ENCODE data around the gene CCDC134. TPM values are rescaled to one million over a fixed set of nuclear protein-coding genes. Genes with fewer than 3 reads are reported as not detected.

The CCDC134 gene
- 4.2 TPM for polyA plus RNA-seq (2013, experiment 1 of 2)
- 3.7 TPM for polyA plus RNA-seq (2013, experiment 2 of 2)

- Histone ChIP-seq H3K27me3 (ENCODE audit: control insufficient read depth in 1 of 2, insufficient read depth in 1 of 2, low read length in 2 of 2) (no peaks in the 10 kb centered on the region), H3K9ac (ENCODE audit: low read length) (peak within 1 kb of the TSS; percentile 93), H3K4me1 (ENCODE audit: control insufficient read depth, insufficient read depth, low read depth, low read length) (peaks cover 7% of the 10 kb centered on the region), H3K9me3 (ENCODE audit: control insufficient read depth, low read length) (no peaks in the 10 kb centered on the region), H2BK15ac (ENCODE audit: low read depth, poor library complexity, severe bottlenecking) (peak within 1 kb of the TSS; percentile 75), H3K4me3 (ENCODE audit: insufficient read depth in 1 of 2, low read depth in 1 of 2, low read length in 2 of 2) (peak within 1 kb of the TSS; percentile 78 to 96), H3K4ac (ENCODE audit: low read depth in 1 of 2, low read length in 2 of 2) (peak within 1 kb of the TSS; percentile 68 to 86), H3K4me2 (ENCODE audit: low read length, poor library complexity, severe bottlenecking) (peak within 1 kb of the TSS; percentile 55), H3K23ac (ENCODE audit: low read length in 2 of 2) (no peak within 1 kb of the TSS), H4K91ac (ENCODE audit: low read length) (peak within 1 kb of the TSS; percentile 89), H2AK5ac (ENCODE audit: low read length, severe bottlenecking) (peak within 1 kb of the TSS; percentile 28), H2BK5ac (ENCODE audit: low read depth, low read length, poor library complexity, severe bottlenecking) (no peak within 1 kb of the TSS), H3K27ac (ENCODE audit: low read length, poor library complexity, severe bottlenecking) (peak within 1 kb of the TSS; percentile 73), H2AFZ (ENCODE audit: low read depth, low read length) (peak within 1 kb of the TSS; percentile 68), H2BK12ac (ENCODE audit: low read length in 2 of 2) (peak within 1 kb of the TSS; percentile 2 to 60), H3K36me3 (ENCODE audit: control insufficient read depth in 1 of 2, insufficient read depth in 2 of 2, low read depth in 1 of 2, low read length in 2 of 2) (no peaks in the 10 kb centered on the region), H4K8ac (ENCODE audit: low read length) (peak within 1 kb of the TSS; percentile 99), H3K18ac (ENCODE audit: low read depth in 1 of 2, low read length in 2 of 2) (peak within 1 kb of the TSS; percentile 63 to 89), H2BK120ac (ENCODE audit: low read depth, low read length) (peak within 1 kb of the TSS; percentile 12), H3K79me1 (replicated peaks; ENCODE audit: low read length, poor library complexity, severe bottlenecking) (peaks cover 11% of the 10 kb centered on the region), H3K14ac (ENCODE audit: low read length in 2 of 2) (no peak within 1 kb of the TSS)
- peak; percentile 82 for DNase-seq
- WGBS: 1% methylated on average over 52 of the region's 52 CpGs
These were observed at the start of gene CCDC134 for GRCh38 chr22:41800348-41801146. CCDC134 (plus strand) TSS chr22:41800679; CDS start chr22:41808891, 8,212 bp downstream.

DNA sequence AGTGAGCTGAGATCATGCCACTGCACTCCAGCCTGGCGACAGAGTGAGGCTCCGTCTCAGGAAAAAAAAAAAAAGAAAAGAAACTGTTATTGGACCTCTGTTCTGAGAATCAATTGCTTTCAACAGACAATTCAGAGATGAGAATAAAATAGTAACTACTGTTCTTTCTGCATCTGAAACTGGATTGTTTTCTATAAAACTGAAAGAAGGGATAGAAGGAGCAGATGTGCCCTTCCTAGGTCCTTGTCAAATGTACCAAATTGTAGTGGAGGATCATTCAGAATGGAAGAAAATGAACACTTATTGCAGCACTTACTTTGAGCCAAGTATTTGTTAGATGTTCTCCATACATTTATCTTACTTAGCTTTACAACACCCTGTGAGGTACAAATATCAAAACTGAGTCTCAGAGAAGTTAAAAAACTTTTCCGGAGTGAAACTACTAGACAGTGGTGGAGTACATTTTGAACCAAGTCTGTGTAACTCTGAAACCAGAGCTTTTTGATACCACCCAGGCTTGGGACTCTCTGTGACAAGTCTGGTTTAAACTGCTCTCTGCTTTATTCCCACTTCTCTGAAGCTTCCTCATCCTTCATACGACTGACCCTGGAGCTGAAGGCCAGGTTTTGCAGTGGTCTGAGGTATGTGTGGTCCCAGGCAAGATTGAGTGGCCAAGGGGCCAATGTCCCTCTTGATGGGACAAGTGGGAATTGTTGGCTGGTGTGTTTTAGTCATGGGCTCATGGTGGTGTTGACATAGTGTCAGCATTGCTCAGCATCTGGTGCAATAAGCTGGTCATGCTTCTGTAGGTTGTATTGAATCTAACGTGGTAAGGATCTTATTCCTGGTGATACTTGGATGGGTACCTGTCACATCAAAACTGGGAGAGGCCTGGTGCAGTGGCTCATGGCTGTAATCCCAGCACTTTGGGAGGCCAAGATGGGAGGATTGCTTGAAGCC lies 48.2 kb upstream of the CCDC134 start:
- DNase-seq: no peak
- H3K18ac ChIP-seq (ENCODE audit: low read depth in 1 of 2, low read length in 2 of 2): no peak overlapping the region
- H3K9me3 ChIP-seq (ENCODE audit: control insufficient read depth, low read length): no peaks in the 10 kb centered on the region
- H2AFZ ChIP-seq (ENCODE audit: low read depth, low read length): no peak overlapping the region
- no peaks in the 10 kb centered on the region for H3K4me1 ChIP-seq (ENCODE audit: control insufficient read depth, insufficient read depth, low read depth, low read length)
- H2BK12ac ChIP-seq (ENCODE audit: low read length in 2 of 2): no peak overlapping the region
- no peak overlapping the region for H2BK120ac ChIP-seq (ENCODE audit: low read depth, low read length)
- no peak overlapping the region for H2BK15ac ChIP-seq (ENCODE audit: low read depth, poor library complexity, severe bottlenecking)
- H3K27me3 ChIP-seq (ENCODE audit: control insufficient read depth in 1 of 2, insufficient read depth in 1 of 2, low read length in 2 of 2): peaks cover 9 to 12% of the 10 kb centered on the region in 2 experiments
- no peaks in the 10 kb centered on the region for H3K36me3 ChIP-seq (ENCODE audit: control insufficient read depth in 1 of 2, insufficient read depth in 2 of 2, low read depth in 1 of 2, low read length in 2 of 2)
- no peaks in the 10 kb centered on the region for H3K79me1 ChIP-seq (replicated peaks; ENCODE audit: low read length, poor library complexity, severe bottlenecking)
- no peak overlapping the region for H3K23ac ChIP-seq (ENCODE audit: low read length in 2 of 2)
- H3K4me3 ChIP-seq (ENCODE audit: insufficient read depth in 1 of 2, low read depth in 1 of 2, low read length in 2 of 2): no peak overlapping the region
- no peak overlapping the region for H3K14ac ChIP-seq (ENCODE audit: low read length in 2 of 2)
- no peak overlapping the region for H3K4ac ChIP-seq (ENCODE audit: low read depth in 1 of 2, low read length in 2 of 2)
- no peak overlapping the region for H3K4me2 ChIP-seq (ENCODE audit: low read length, poor library complexity, severe bottlenecking)
- H2AK5ac ChIP-seq (ENCODE audit: low read length, severe bottlenecking): no peak overlapping the region
- H4K91ac ChIP-seq (ENCODE audit: low read length): no peak overlapping the region
- no peak overlapping the region for H2BK5ac ChIP-seq (ENCODE audit: low read depth, low read length, poor library complexity, severe bottlenecking)
- H4K8ac ChIP-seq (ENCODE audit: low read length): no peak overlapping the region
- no peak overlapping the region for H3K27ac ChIP-seq (ENCODE audit: low read length, poor library complexity, severe bottlenecking)
- H3K9ac ChIP-seq (ENCODE audit: low read length): no peak overlapping the region
- WGBS: 92% methylated on average over 3 of the region's 5 CpGs

DNA sequence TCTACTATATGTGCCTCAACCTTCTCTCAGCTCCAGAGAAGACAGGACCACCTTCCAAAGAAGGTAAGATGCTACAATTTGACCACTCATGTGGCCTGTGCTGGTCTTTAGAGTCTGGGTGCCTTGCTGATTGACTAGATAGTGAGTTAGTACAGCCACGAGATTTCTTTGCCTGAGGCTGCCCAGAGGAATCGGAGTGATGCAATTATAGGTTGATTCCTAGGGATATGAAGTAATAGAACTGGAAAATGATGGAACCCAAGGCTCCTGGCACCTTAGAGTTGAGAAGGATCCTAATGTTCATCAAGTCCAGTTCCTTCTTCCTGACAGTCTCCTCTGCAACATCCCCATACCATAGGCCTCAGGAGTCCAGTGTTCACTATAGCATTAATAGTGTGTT lies 46.5 kb upstream of the CCDC134 start:
- H3K4ac ChIP-seq (ENCODE audit: low read depth in 1 of 2, low read length in 2 of 2): no peak overlapping the region
- H3K4me1 ChIP-seq (ENCODE audit: control insufficient read depth, insufficient read depth, low read depth, low read length): no peaks in the 10 kb centered on the region
- H3K36me3 ChIP-seq (ENCODE audit: control insufficient read depth in 1 of 2, insufficient read depth in 2 of 2, low read depth in 1 of 2, low read length in 2 of 2): no peaks in the 10 kb centered on the region
- no peak overlapping the region for H3K23ac ChIP-seq (ENCODE audit: low read length in 2 of 2)
- no peak for DNase-seq
- H2BK12ac ChIP-seq (ENCODE audit: low read length in 2 of 2): no peak overlapping the region
- no peak overlapping the region for H3K4me3 ChIP-seq (ENCODE audit: insufficient read depth in 1 of 2, low read depth in 1 of 2, low read length in 2 of 2)
- WGBS: 50% methylated on average over 2 of the region's 2 CpGs
- no peak overlapping the region for H2BK15ac ChIP-seq (ENCODE audit: low read depth, poor library complexity, severe bottlenecking)
- H2AFZ ChIP-seq (ENCODE audit: low read depth, low read length): no peak overlapping the region
- H3K4me2 ChIP-seq (ENCODE audit: low read length, poor library complexity, severe bottlenecking): no peak overlapping the region
- no peak overlapping the region for H3K27ac ChIP-seq (ENCODE audit: low read length, poor library complexity, severe bottlenecking)
- H3K27me3 ChIP-seq (ENCODE audit: control insufficient read depth in 1 of 2, insufficient read depth in 1 of 2, low read length in 2 of 2): peaks cover 9 to 12% of the 10 kb centered on the region in 2 experiments
- H3K14ac ChIP-seq (ENCODE audit: low read length in 2 of 2): no peak overlapping the region
- no peaks in the 10 kb centered on the region for H3K9me3 ChIP-seq (ENCODE audit: control insufficient read depth, low read length)
- H3K9ac ChIP-seq (ENCODE audit: low read length): no peak overlapping the region
- H3K18ac ChIP-seq (ENCODE audit: low read depth in 1 of 2, low read length in 2 of 2): no peak overlapping the region
- H2BK5ac ChIP-seq (ENCODE audit: low read depth, low read length, poor library complexity, severe bottlenecking): no peak overlapping the region
- H3K79me1 ChIP-seq (replicated peaks; ENCODE audit: low read length, poor library complexity, severe bottlenecking): no peaks in the 10 kb centered on the region
- H2AK5ac ChIP-seq (ENCODE audit: low read length, severe bottlenecking): no peak overlapping the region
- H4K8ac ChIP-seq (ENCODE audit: low read length): no peak overlapping the region
- no peak overlapping the region for H2BK120ac ChIP-seq (ENCODE audit: low read depth, low read length)
- H4K91ac ChIP-seq (ENCODE audit: low read length): no peak overlapping the region

DNA sequence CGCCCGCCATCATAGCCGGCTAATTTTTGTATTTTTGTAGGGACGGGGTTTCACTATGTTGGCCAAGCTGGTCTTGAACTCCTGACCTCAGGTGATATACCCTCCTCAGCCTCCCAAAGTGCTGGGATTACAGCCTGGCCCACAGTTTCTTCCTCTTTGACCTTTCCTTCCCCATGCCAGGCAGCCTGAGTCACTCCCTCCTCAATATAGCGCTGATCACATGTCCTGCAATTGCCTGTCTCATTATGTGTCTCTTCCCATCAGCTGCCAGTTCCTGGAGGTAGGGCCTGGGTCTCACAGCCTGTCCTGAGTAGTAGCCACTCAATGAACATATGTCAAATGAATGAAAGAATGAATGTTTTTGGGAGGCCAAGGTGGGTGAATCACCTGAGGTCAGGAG lies 43.0 kb upstream of the CCDC134 start:
- H2AK5ac ChIP-seq (ENCODE audit: low read length, severe bottlenecking): no peak overlapping the region
- 98% methylated on average over 5 of the region's 5 CpGs for WGBS
- DNase-seq: no peak
- H2BK12ac ChIP-seq (ENCODE audit: low read length in 2 of 2): no peak overlapping the region
- no peaks in the 10 kb centered on the region for H3K27me3 ChIP-seq (ENCODE audit: control insufficient read depth in 1 of 2, insufficient read depth in 1 of 2, low read length in 2 of 2)
- H4K8ac ChIP-seq (ENCODE audit: low read length): no peak overlapping the region
- H3K9me3 ChIP-seq (ENCODE audit: control insufficient read depth, low read length): no peaks in the 10 kb centered on the region
- no peaks in the 10 kb centered on the region for H3K4me1 ChIP-seq (ENCODE audit: control insufficient read depth, insufficient read depth, low read depth, low read length)
- no peak overlapping the region for H3K14ac ChIP-seq (ENCODE audit: low read length in 2 of 2)
- no peaks in the 10 kb centered on the region for H3K79me1 ChIP-seq (replicated peaks; ENCODE audit: low read length, poor library complexity, severe bottlenecking)
- H3K23ac ChIP-seq (ENCODE audit: low read length in 2 of 2): no peak overlapping the region
- H4K91ac ChIP-seq (ENCODE audit: low read length): no peak overlapping the region
- no peak overlapping the region for H3K4me2 ChIP-seq (ENCODE audit: low read length, poor library complexity, severe bottlenecking)
- H2BK120ac ChIP-seq (ENCODE audit: low read depth, low read length): no peak overlapping the region
- no peak overlapping the region for H2AFZ ChIP-seq (ENCODE audit: low read depth, low read length)
- no peak overlapping the region for H3K9ac ChIP-seq (ENCODE audit: low read length)
- no peak overlapping the region for H3K4me3 ChIP-seq (ENCODE audit: insufficient read depth in 1 of 2, low read depth in 1 of 2, low read length in 2 of 2)
- H3K4ac ChIP-seq (ENCODE audit: low read depth in 1 of 2, low read length in 2 of 2): no peak overlapping the region
- H3K18ac ChIP-seq (ENCODE audit: low read depth in 1 of 2, low read length in 2 of 2): no peak overlapping the region
- no peak overlapping the region for H2BK5ac ChIP-seq (ENCODE audit: low read depth, low read length, poor library complexity, severe bottlenecking)
- no peak overlapping the region for H2BK15ac ChIP-seq (ENCODE audit: low read depth, poor library complexity, severe bottlenecking)
- no peak overlapping the region for H3K27ac ChIP-seq (ENCODE audit: low read length, poor library complexity, severe bottlenecking)
- no peaks in the 10 kb centered on the region for H3K36me3 ChIP-seq (ENCODE audit: control insufficient read depth in 1 of 2, insufficient read depth in 2 of 2, low read depth in 1 of 2, low read length in 2 of 2)

Measured in mesenchymal stem cell (in vitro differentiated cells and primary cell).